GM13976 (cell line): ENCODE measurements around the gene ANO2.

Experiments used
- DNase-seq: peaks from one replicate; pipeline ENCODE4 v3.0.0; 2012; ENCODE audit warnings: low spot score
- in situ Hi-C: fragments of 300-500 bp; cut with MboI; formaldehyde crosslinking; loops from one replicate; pipeline ENCODE4 v1.12.0; 2022; ENCODE audit warnings: low sequenced_read_pairs, mixed read lengths, inconsistent platforms; ENCODE audit not compliant: unreplicated experiment
- TF ChIP-seq, protein P1 (sequence below): IDR thresholded peaks from 2 replicates; pipeline ENCODE4 v1.5.1; 2012; ENCODE audit warnings: borderline replicate concordance, mild to moderate bottlenecking; ENCODE audit not compliant: insufficient read depth; ENCODE audit errors: extremely low read depth, missing control alignments, control extremely low read depth

The ANO2 gene

DNA sequence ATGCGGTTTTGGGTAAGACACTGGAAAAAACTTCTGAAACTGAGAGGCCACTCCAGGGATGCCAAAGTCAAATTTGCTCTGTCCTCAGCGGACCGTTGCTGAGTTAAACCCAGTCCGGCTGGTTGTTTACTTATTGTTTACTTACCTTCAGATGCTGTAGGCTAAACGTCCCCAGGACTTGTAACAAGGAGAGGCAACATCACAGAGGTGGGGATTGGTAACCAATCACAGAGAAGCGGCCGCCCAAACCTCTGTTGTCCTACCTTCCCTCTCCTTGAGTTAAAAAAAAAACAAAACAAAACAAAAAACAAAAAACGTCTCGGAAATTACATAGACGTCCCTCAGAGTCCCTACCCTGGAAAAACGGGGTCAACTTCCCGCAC lies 380 bp downstream of the ANO2 start:
- in situ Hi-C loops: no loop called here
- DNase-seq: no peak
- TF ChIP-seq, protein P1, sequence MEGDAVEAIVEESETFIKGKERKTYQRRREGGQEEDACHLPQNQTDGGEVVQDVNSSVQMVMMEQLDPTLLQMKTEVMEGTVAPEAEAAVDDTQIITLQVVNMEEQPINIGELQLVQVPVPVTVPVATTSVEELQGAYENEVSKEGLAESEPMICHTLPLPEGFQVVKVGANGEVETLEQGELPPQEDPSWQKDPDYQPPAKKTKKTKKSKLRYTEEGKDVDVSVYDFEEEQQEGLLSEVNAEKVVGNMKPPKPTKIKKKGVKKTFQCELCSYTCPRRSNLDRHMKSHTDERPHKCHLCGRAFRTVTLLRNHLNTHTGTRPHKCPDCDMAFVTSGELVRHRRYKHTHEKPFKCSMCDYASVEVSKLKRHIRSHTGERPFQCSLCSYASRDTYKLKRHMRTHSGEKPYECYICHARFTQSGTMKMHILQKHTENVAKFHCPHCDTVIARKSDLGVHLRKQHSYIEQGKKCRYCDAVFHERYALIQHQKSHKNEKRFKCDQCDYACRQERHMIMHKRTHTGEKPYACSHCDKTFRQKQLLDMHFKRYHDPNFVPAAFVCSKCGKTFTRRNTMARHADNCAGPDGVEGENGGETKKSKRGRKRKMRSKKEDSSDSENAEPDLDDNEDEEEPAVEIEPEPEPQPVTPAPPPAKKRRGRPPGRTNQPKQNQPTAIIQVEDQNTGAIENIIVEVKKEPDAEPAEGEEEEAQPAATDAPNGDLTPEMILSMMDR: no peak

DNA sequence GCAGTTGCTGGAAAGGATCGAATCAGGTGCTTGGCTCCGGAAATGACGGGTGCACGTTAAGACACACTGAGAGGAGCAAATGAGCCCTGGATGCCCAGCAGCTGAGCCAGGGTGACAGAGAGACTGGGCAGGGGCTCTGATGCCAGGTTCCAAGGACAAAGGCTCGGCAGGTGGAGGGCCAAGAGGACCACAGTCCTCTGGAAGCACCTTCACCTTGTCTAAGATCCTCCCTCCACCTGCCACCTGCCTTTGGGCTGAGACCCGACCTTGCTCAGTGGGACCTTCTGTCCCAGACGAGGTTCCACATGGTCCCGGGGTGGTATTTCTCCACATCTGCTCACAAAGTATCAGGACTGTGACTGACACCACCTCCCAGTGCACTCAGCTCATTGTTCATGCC lies 1.0 kb downstream of the ANO2 start:
- TF ChIP-seq, protein P1: no peak
- DNase-seq: no peak
- in situ Hi-C loops: no loop called here

DNA sequence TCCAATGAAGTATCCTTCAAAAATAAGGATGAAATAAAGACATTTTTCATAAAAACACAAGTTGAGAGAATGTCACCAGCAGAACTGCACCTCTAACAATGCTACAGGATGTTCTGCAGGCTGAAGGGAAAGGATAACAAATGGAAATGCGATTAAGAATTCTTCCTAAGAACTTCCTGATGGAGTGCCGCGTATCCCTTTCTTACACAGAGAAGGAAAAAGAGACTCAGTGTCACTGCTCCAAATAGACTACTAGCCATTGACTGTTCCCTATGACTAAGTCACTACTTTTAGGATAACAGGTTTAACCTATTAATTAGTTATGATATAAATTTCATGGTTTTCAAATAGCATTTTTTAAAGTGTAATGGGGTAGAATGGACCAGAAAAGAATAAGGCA lies 3.2 kb downstream of the ANO2 start:
- no peak for DNase-seq
- TF ChIP-seq, protein P1: no peak
- in situ Hi-C loops: no loop called here

DNA sequence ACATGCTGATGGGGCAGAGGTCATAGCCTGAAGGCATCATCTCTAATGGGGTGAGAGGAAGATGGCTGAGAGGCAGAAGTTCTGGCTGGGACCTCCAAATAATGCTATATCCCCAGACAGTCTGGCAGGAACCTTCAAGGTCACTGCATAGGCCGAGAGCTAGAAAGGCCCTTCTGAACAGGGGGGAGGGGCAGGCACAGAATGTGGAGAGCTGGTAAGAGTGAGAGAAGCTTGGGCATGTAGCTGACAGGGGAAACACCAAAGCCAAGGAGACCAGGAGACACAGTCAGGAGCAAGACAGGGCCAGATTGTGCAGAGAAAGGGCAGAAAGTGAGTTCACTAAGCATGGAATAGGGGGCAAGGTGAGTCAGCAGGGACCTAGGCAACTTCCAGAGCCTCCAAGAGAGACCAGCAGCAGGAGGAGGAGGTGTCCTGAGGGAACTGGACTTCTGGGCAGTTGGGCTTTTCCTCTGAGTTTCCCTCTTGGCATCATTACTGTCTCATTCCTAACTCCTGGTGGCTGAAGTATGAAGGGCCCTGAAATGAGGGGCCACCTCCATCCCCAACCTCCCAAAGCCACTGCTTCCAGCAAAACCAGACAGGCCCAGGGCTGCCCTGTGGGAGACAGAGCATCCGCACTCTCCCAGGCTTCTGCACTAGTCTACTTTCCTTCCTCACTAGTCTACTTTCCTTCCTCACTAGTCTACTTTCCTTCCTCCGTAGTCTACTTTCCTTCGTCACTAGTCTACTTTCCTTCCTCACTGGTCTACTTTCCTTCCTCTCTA lies 17.1 kb downstream of the ANO2 start:
- TF ChIP-seq, protein P1: no peak
- in situ Hi-C loops: no loop called here

DNA sequence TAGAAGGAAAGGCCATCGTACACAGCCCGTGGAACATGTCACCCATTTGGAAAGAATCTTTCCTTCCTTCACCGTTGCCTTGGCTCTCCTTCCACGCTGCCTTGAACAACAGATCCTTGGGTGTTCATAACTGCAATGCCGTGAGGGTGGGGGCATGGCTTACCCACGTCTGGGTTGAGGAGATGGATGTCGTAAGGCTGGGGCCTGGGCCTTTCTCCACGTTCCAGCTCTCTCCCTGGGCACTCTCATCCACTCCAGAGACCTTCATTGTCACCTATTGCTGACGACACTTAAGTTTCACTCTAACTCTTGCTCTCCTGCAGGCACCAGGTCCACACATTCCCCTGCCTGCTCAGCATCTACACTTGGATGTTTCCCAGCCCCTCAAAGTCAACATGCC lies 19.4 kb downstream of the ANO2 start:
- in situ Hi-C loops: no loop called here
- peak; percentile 5 for DNase-seq
- TF ChIP-seq, protein P1: no peak

More for the DNA sequence above, 17.1 kb downstream of the ANO2 start:
- no peak for DNase-seq

DNA sequence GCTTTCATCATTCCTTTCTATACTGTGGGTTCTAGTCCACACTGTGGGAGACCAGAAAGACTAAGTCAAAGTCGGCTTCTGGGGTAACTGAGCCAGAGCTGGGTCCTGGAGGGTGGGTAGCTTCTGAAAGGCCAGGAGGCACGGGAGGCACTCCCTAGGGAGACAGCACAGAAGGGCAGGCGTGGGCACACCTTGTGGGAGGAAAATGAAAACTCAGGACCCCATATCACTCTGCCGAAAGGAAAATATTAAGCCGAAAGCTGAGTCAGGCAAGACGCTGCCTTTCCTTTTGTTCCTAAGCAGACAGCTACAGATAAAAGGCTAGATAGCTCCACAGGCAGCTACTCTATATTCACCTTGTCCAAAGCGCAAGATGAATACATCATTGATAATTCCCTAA lies 20.7 kb downstream of the ANO2 start:
- TF ChIP-seq, protein P1: no peak
- in situ Hi-C loops: no loop called here
- DNase-seq: peak; percentile 13
